ENCODE data around the gene GRIK4.

GRIK4 gene

DNA sequence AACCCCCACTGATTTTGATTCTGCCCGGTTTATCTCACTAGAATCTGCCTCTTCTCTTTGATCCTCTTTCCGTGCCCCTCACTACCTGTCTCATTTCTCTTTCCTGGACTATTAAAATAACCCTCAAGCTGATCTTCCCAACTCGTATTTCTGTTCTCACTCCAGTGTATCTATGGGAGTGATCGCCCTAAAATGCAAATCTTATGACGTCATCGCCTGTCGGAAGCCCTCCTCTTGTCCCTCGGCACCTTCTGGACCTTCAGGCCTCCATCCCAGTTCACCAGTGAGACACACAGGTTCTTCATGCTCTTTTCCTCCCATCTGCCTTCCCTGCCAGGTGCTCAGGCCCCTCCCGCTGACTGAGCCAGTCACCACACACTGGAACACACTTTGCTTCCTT lies 277.8 kb downstream of the GRIK4 start:
- no peak for DNase-seq

- DNase-seq = no peak
These were observed 280.8 kb downstream of the GRIK4 start for GRCh38 chr11:120792306-120792705.

- no peak for DNase-seq
These were observed 281.6 kb downstream of the GRIK4 start for GRCh38 chr11:120793150-120793549.

- no peak for DNase-seq
These were observed 282.4 kb downstream of the GRIK4 start for GRCh38 chr11:120793806-120794479.

GRCh38 chr11:120794748-120795147 lies 283.2 kb downstream of the GRIK4 start:
- DNase-seq = no peak

- no peak for DNase-seq
These were observed 283.6 kb downstream of the GRIK4 start for GRCh38 chr11:120795185-120795584.

DNA sequence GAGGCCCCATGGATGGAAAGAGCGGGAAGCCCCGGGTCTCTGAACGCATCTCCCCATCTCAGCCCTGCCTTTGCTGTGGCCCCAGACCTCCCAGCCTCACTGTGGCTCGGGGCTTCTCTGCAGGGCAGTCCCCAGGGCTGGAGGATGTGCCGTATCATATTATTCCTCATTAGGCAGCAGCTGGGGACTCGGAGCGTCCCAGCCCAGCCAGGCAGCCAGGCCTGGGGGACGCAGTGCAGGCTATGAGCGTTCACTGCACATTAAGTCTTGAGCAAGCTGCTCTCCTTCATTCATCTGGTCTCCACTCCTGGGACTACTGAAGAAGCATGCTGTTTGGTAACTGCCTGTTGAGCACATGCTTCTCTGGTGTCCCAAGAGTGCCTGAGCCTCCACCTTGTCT lies 285.6 kb downstream of the GRIK4 start:
- DNase-seq = no peak

- no peak for DNase-seq
These were observed 287.3 kb downstream of the GRIK4 start for GRCh38 chr11:120798854-120799253.

DNA sequence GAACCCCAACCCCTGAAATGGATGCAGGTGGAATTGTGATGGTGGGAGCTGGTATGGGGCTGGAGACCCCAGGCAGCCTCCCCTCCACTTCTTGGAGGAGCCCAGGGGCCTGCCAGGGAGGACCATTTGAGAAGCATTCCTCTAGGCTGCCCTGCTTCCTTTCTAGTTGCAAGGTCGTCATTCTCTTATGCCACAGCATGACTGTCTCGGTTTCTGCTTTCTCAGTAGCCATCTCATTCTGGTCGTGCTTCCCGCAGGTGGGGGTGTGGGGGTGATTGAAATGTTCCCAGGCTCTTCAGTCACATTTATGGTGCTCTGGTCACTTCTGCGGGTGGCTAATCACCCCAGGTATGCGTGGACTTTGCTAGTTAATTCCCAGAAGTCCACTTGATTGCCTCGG lies 288.7 kb downstream of the GRIK4 start:
- no peak for DNase-seq

- DNase-seq = peak; percentile 65
These were observed 290.5 kb downstream of the GRIK4 start for GRCh38 chr11:120801801-120802689.

DNA sequence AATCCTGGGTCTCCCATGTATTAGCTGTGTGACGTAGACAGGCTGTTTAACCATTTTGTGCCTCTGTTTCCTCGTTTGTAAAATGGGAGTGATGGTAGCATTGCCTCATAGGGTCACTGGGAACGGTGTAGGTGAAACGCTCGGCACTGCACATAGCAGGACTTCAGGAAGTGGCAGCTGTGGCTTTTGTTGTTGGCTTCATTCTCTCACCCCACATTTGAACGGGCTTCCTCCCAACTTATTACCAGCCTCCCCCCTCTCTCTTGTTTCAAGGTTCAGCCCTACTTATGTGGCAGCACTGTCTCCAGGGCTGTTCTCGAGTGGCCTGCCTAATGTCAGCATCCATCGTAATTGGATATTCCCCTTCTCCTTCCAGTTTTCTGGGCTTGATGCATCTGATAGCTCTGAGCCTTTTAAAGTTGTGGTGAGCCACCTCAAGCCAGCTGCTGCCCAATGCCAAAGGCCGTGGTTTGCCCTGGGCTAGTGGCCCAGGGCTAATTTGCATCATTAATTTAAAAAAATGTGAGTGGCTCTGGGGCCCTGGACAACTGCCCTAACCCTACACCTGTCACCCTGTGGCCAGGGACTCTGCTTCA lies 294.5 kb downstream of the GRIK4 start:
- no peak for DNase-seq

DNA sequence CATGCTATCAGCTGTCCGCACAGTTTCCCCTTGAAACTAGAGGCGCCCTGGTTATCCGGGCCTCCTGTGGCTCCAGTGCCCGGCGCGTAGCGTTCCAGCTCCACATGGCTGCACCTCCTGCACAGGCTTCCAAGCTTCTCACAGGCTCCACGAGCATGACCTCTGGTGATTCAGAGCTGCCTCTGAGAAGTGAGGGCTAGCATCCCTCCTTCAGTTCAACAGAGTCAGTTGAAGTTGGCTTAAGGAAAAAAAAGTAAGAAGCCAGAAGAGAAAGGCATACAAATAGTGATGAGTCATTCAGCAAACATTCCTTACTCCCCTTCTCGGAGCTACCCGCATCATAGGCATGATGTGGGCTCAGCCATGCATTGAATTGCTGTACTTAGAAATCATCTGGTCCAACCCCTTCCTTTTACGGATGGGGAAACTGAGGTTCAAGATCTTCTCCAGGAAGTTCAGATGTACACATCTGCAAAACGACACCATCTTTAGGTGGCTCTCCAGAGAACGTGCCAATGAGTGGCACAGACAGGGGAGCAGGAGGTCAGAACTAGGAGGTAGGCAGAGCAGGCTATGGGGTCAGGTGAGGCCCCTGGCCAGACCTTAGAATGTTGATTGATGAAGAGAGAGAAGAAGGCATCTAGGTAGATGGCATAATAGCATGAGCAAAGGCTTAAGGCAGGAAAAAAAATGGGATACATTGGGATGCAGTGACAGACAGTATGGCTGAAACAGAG lies 296.0 kb downstream of the GRIK4 start:
- no peak for DNase-seq

GRCh38 chr11:120808616-120809050 lies 297.1 kb downstream of the GRIK4 start:
- no peak for DNase-seq

GRCh38 chr11:120810251-120810650 lies 298.7 kb downstream of the GRIK4 start:
- DNase-seq = no peak

DNA sequence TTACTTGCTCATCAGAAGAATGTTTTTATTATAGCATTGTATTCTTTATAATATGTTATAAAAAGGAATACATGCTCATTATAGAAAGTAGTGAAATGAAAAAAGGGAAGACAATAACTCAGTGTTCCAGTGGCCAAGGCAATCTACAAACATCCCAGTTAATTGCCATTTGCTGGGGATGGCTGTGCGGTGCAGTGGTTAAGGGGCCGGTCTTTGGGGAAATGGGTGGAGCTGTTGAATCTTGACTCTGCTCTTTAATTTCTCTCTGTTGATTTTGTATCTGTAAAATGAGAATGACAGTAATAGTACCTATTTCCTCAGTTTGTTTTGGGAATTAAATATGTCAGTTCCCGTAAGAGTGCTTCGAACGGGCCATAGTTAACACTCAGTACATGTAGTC lies 299.7 kb downstream of the GRIK4 start:
- DNase-seq = no peak

DNA sequence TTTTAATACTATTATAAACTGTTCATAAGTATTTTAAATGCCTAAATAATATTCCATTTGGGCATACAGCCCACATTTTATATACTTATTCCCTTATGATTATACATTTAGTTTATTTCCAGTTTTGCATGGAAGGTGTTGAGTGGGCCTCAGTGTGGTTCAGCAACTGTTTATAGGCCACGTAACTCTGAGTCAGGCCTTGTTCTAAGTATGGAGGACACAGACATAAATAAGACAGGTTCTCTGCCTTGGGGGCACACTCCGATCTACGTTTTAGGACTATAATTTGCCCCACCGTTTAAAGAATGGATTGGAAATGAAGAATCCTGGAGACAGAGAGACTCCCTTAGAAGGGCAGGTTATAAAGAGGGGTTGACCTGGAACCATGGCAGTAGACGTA lies 300.2 kb downstream of the GRIK4 start:
- no peak for DNase-seq

DNA sequence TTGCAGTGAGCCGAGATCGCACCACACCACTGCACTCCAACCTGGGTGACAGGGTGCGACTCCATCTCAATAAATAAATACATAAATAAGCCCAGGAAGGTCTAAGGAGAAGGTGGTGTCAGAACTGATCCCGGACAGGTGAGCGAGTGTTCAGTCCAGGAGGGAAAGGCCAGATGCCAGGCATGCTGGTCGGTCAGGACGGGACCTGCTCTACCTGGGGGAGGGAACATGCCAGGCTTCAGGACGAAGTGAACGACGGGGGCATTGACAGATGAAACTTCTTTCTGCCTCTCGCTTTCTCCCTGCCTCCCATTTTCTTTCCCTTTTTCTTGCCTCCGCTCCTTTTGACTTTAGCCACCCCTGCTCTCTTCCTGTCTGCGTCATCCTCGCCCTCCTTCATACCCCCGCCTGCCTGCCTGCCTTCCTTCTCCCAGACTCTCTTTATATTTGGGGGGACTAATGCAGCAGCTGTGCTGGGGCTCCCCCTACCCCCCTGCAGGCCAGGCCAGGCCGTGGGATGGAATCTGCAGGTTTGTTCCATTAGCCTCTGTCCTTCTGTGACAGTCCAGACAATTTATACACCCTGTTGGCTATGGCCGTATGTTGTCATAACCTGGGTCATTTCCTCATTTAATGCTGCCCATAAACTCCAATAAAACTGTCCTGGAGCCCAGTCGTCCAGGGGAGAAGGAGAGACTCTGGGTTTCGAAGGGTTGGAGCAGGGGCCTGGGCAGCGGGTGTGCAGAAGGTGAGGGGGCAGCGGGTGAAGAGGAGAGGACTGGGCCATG lies 303.2 kb downstream of the GRIK4 start:
- no peak for DNase-seq

DNA sequence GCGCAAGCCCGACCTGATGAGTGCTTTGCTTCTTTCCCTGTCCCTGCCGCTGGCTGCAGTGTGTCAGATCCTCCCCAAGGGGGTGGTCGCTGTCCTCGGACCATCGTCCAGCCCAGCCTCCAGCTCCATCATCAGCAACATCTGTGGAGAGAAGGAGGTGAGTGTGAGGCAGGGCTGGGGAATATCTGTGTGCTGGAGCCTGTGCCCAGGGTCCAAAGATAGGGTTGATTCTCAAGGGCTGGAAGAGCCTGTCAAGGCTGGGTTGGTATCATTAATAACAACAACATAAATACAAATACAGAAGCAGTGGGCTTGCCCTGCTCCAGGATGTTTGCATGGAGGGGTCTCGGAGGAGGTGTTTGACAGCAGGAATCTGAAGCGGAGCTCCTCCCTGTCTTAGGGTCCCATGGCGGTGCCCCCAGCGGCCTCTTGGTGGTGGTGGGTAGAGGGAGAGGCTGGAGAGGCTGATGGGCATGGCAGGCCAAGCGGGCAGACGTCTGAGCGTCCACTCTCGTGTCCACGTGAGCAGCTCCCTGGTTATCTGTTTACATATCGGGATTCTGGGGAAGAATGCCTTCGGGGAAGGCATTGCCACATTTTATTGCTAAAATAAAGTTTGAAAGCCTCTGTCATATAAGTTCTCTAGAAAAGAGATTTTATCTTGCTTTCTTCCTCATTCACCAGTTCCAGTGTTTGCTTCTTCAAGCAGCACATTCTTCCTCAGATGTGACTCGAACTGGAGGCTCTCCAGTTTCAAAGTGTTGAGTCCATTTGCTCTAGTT lies 304.0 kb downstream of the GRIK4 start:
- peak; percentile 15 for DNase-seq

DNA sequence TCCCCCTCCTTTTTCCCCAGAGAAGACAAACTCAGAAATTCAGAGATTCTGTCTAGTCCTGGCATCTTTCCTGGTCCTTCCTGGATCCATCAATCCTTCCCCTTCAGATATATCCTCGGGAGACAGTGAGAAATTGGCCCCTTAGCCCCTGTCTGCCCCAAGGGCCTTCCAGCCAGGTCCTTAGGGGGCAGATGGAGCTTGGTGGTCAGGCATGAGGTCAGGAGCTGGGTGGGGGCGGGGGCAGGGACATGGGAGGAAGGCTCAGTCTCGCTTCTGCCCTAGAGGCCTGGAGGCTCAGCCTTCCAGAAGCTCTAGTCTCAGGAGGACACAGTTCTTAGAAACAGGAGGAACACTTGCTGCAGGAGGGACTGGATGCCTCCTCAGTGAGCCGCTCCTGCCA lies 304.6 kb downstream of the GRIK4 start:
- DNase-seq = no peak

DNA sequence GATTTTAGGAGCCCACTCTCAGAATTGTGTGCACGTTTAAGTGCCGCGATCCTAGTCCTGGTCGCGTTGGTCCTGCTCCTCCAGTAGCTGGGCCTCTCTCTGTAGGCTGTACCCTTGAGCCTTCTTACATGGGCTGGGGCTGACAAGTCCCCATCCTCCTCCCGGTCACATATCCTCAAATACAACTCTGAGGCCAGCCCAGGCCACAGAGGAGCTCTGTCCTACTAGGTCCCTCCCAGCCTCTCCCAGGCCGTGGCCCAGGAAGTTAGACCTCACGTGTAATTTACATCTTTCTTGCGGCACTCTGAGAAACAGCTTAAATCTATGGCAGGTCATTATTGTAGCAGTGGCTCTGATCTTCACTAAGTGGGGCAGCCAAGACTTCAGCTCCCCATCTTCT lies 305.2 kb downstream of the GRIK4 start:
- DNase-seq = no peak

- DNase-seq = no peak
These were observed 305.6 kb downstream of the GRIK4 start for GRCh38 chr11:120817158-120817557.

DNA sequence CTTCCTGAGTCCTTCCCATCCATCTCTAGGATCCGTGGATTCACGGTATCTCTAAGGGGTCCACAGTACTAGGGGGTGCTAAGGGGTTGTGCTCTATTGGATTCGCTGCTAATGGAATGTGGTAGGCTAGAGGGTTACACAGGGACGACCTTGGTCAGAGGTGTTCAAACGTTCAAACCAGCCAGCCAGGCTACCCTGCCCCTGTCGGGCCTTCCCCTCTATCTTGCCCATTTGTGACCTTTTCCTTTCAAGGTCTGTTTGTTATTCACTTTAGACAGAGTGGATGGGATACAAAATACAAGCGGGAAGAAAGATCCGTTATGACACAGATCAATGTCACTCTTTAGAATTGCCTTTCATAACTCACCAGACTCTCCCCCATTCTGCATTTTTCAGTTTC lies 306.5 kb downstream of the GRIK4 start:
- DNase-seq = no peak

All from hematopoietic multipotent progenitor cell treated with erythropoietin and hydrocortisone succinate and interleukin-3 and kit ligand, for 4 days (in vitro differentiated cells).